CD14-positive monocyte (primary cell): ENCODE data around the gene CCDC3. TPM values are rescaled to one million over a fixed set of nuclear protein-coding genes. Genes with fewer than 3 reads are reported as not detected.

Source experiments
- DNase-seq, 3 donors: peaks; one replicate each; pipeline ENCODE4 v3.0.0-alpha.2; 2011 to 2022
- H2AFZ ChIP-seq: 2 replicates; pipeline ENCODE4 v1.6.0; 2012; ENCODE audit warnings: mild to moderate bottlenecking, low read depth, low read length, inconsistent platforms; ENCODE audit not compliant: insufficient read depth, poor library complexity, severe bottlenecking
- H3K27ac ChIP-seq, 2 donors: 1 replicate in 1 of 2; 2 replicates in 1 of 2; pipeline ENCODE4 v1.5.1; 2012 to 2013; ENCODE audit warnings: low read length in 2 of 2, control low read depth in 1 of 2, inconsistent platforms in 1 of 2, low read depth in 1 of 2, mild to moderate bottlenecking in 1 of 2
- H3K27me3 ChIP-seq, 2 donors: one replicate each; pipeline versions ENCODE4 v1.6.0 to v1.6.1; 2011 to 2013; ENCODE audit warnings: low read length in 2 of 2; ENCODE audit not compliant: control insufficient read depth in 2 of 2, insufficient read depth in 2 of 2
- H3K36me3 ChIP-seq, 2 donors: replicated peaks in 1 of 2; 1 replicate in 1 of 2; 2 replicates in 1 of 2; pipeline versions ENCODE4 v1.5.1 to v1.6.1; 2012 to 2013; ENCODE audit warnings: low read length in 2 of 2, control low read depth in 1 of 2, inconsistent platforms in 1 of 2, mild to moderate bottlenecking in 1 of 2; ENCODE audit not compliant: insufficient read depth in 2 of 2, control insufficient read depth in 1 of 2
- H3K4me1 ChIP-seq, 2 donors: 1 replicate in 1 of 2; 2 replicates in 1 of 2; pipeline versions ENCODE4 v1.5.1 to v1.6.1; 2012 to 2013; ENCODE audit warnings: low read length in 2 of 2, control low read depth in 1 of 2, inconsistent platforms in 1 of 2, mild to moderate bottlenecking in 1 of 2, moderate library complexity in 1 of 2; ENCODE audit not compliant: insufficient read depth in 2 of 2, control insufficient read depth in 1 of 2
- H3K4me2 ChIP-seq: replicated peaks from 2 replicates; pipeline ENCODE3; 2012; ENCODE audit warnings: low read length, moderate library complexity, mild to moderate bottlenecking; ENCODE audit not compliant: poor library complexity, severe bottlenecking; ENCODE audit errors: extremely low read depth
- H3K4me3 ChIP-seq, 3 experiments: fragments of 200-600 bp in 1 of 3; sonication (generic) in 1 of 3; replicated peaks in 1 of 3; 1 replicate in 2 of 3; 2 replicates in 1 of 3; pipeline ENCODE4 v1.5.1; 2011 to 2013; ENCODE audit warnings: low read length in 3 of 3, mild to moderate bottlenecking in 3 of 3, control low read depth in 2 of 3, low read depth in 2 of 3, inconsistent platforms in 1 of 3, moderate library complexity in 1 of 3
- H3K79me2 ChIP-seq: 2 replicates; pipeline ENCODE4 v1.6.0; 2012; ENCODE audit warnings: mild to moderate bottlenecking, control low read depth, inconsistent platforms, low read length, moderate library complexity; ENCODE audit not compliant: insufficient read depth
- H3K9ac ChIP-seq: 2 replicates; pipeline ENCODE4 v1.6.0; 2017; ENCODE audit warnings: low read length, mild to moderate bottlenecking; ENCODE audit not compliant: insufficient read depth, poor library complexity, severe bottlenecking
- H3K9me3 ChIP-seq, 2 donors: replicated peaks in 1 of 2; 1 replicate in 1 of 2; 2 replicates in 1 of 2; pipeline versions ENCODE4 v1.5.1 to v1.6.1; 2012 to 2013; ENCODE audit warnings: low read length in 2 of 2, control low read depth in 1 of 2; ENCODE audit not compliant: control insufficient read depth in 1 of 2, insufficient read depth in 1 of 2
- H4K20me1 ChIP-seq: 2 replicates; pipeline ENCODE4 v1.6.0; 2012; ENCODE audit warnings: mild to moderate bottlenecking, low read length, control low read depth, moderate library complexity; ENCODE audit not compliant: insufficient read depth
- H3K27ac Mint-ChIP-seq, 7 donors: one replicate each; pipeline ENCODE4 v1.8.0; 2020; ENCODE audit warnings: mild to moderate bottlenecking in 7 of 7, mixed read lengths in 7 of 7, moderate library complexity in 6 of 7, inconsistent platforms in 2 of 7
- H3K27me3 Mint-ChIP-seq, 3 donors: one replicate each; pipeline ENCODE4 v1.8.0; 2021 to 2022; ENCODE audit warnings: low read depth in 3 of 3, mild to moderate bottlenecking in 3 of 3, mixed read lengths in 3 of 3, moderate library complexity in 3 of 3, inconsistent platforms in 1 of 3
- H3K36me3 Mint-ChIP-seq, 2 donors: one replicate each; pipeline ENCODE4 v1.8.0; 2020; ENCODE audit warnings: mixed read lengths in 2 of 2, inconsistent platforms in 1 of 2, mild to moderate bottlenecking in 1 of 2
- H3K4me1 Mint-ChIP-seq: one replicate; pipeline ENCODE4 v1.8.0; 2020; ENCODE audit warnings: mild to moderate bottlenecking, mixed read lengths
- H3K4me3 Mint-ChIP-seq, 2 donors: one replicate each; pipeline ENCODE4 v1.8.0; 2020; ENCODE audit warnings: mild to moderate bottlenecking in 2 of 2, mixed read lengths in 2 of 2, moderate library complexity in 1 of 2
- H3K9me3 Mint-ChIP-seq, 7 donors: one replicate each; pipeline ENCODE4 v1.8.0; 2020 to 2022; ENCODE audit warnings: mixed read lengths in 7 of 7, mild to moderate bottlenecking in 6 of 7, moderate library complexity in 6 of 7, inconsistent platforms in 2 of 7
- WGBS: methylation state at CpG from one replicate; pipeline ENCODE4 v1.1.5; 2013; ENCODE audit warnings: missing lambda C conversion rate; ENCODE audit not compliant: insufficient coverage; 5-methylcytosine and 5-hydroxymethylcytosine counted together
- intact Hi-C, 2 donors: fragments of 100-400 bp; cut with micrococcal nuclease; formaldehyde crosslinking; loops; one replicate each; pipeline versions ENCODE4 v1.15.0 to v1.15.1; 2023
- polyA plus RNA-seq, 3 donors: library from polyadenylated mRNA; depleted of rRNA in 1 of 3; unstranded in 2 of 3; stranded (reverse) in 1 of 3; fragments of 300-500 nt in 2 of 3; fragments of >200 nt in 1 of 3; fragmentation: Illumina TruSeq in 2 of 3; gene quantifications; 1 replicate in 2 of 3; 2 replicates in 1 of 3; pipeline ENCODE4 v1.2.3, GENCODE V29; 2012 to 2021
- TF ChIP-seq, protein P1 (sequence below): fragments of 200-600 bp; IDR thresholded peaks from one replicate; pipeline ENCODE4 v1.8.0; 2022; ENCODE audit warnings: antibody characterized with exemption, mild to moderate bottlenecking

The CCDC3 gene
- polyA plus RNA-seq, 3 donors, result not detected

GRCh38 chr10:12974491-12975199 lies 26.9 kb downstream of the CCDC3 start:
- no peaks in the 10 kb centered on the region for H3K9me3 ChIP-seq
- H3K27me3 ChIP-seq, result no peaks in the 10 kb centered on the region
- H3K4me3 Mint-ChIP-seq, result no peak overlapping the region
- no peak overlapping the region for H2AFZ ChIP-seq
- no peaks in the 10 kb centered on the region for H3K79me2 ChIP-seq
- no peak overlapping the region for H3K4me2 ChIP-seq
- no peak for DNase-seq
- H3K4me3 ChIP-seq, result no peak overlapping the region
- WGBS, result 91% methylated on average over 7 of the region's 14 CpGs
- peaks cover 2% of the 10 kb centered on the region for H3K4me1 Mint-ChIP-seq
- no peaks in the 10 kb centered on the region for H3K36me3 Mint-ChIP-seq
- H3K4me1 ChIP-seq, result no peaks in the 10 kb centered on the region
- H3K9me3 Mint-ChIP-seq, result peaks cover 0 to 3% (median 0%) of the 10 kb centered on the region in 7 donors
- peaks cover 0 to 2% (median 2%) of the 10 kb centered on the region in 3 donors for H3K27me3 Mint-ChIP-seq
- intact Hi-C loops, result no loop called here
- H3K27ac Mint-ChIP-seq, result no peak overlapping the region
- TF ChIP-seq, protein P1, sequence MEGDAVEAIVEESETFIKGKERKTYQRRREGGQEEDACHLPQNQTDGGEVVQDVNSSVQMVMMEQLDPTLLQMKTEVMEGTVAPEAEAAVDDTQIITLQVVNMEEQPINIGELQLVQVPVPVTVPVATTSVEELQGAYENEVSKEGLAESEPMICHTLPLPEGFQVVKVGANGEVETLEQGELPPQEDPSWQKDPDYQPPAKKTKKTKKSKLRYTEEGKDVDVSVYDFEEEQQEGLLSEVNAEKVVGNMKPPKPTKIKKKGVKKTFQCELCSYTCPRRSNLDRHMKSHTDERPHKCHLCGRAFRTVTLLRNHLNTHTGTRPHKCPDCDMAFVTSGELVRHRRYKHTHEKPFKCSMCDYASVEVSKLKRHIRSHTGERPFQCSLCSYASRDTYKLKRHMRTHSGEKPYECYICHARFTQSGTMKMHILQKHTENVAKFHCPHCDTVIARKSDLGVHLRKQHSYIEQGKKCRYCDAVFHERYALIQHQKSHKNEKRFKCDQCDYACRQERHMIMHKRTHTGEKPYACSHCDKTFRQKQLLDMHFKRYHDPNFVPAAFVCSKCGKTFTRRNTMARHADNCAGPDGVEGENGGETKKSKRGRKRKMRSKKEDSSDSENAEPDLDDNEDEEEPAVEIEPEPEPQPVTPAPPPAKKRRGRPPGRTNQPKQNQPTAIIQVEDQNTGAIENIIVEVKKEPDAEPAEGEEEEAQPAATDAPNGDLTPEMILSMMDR, result no peak
- no peaks in the 10 kb centered on the region for H4K20me1 ChIP-seq
- no peaks in the 10 kb centered on the region for H3K36me3 ChIP-seq
- no peak overlapping the region for H3K27ac ChIP-seq
- no peak overlapping the region for H3K9ac ChIP-seq

DNA sequence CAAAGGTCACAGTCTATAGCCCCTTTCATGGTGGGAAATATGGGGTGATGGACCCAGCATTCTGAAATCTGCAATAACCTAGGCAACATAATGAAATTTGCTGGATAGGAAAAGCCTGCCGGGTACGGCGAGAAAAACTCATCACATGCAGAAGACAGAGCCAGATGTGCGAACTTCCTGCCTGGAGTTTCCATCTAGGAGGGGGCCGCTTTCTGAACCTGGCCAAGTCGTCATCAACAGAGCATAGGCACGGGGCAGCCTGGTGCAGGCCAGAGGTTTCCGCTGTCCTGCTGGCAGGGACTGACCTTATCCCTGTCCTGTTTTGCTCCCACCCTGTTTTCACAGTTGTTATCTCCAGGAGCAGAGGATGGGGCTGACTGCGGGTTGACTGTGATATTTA lies 27.4 kb downstream of the CCDC3 start:
- Histone ChIP-seq H3K79me2 (no peaks in the 10 kb centered on the region), H3K4me3 (no peak overlapping the region), H3K4me2 (no peak overlapping the region), H3K9ac (no peak overlapping the region), H3K4me1 (no peaks in the 10 kb centered on the region), H3K27me3 (no peaks in the 10 kb centered on the region), H3K36me3 (no peaks in the 10 kb centered on the region), H4K20me1 (no peaks in the 10 kb centered on the region), H3K27ac (no peak overlapping the region), H3K9me3 (no peaks in the 10 kb centered on the region), H2AFZ (no peak overlapping the region)
- Mint-ChIP-seq H3K36me3 (no peaks in the 10 kb centered on the region), H3K9me3 (peaks cover 0 to 3% (median 0%) of the 10 kb centered on the region in 7 donors), H3K27me3 (peaks cover 0 to 2% (median 2%) of the 10 kb centered on the region in 3 donors), H3K4me1 (peaks cover 2% of the 10 kb centered on the region), H3K4me3 (no peak overlapping the region), H3K27ac (no peak overlapping the region)
- TF ChIP-seq, protein P1, result no peak
- intact Hi-C loops, result no loop called here
- 93% methylated on average over 8 of the region's 9 CpGs for WGBS
- no peak for DNase-seq
